Kidney (tissue), 14 donors: ENCODE data around the gene AASDHPPT. TPM values are rescaled to one million over a fixed set of nuclear protein-coding genes. Genes with fewer than 3 reads are reported as not detected.

Experiments used
- DNase-seq, 5 donors: peaks; one replicate each; pipeline ENCODE4 v3.0.0-alpha.2; 2013 to 2020
- FAIRE-seq: peaks from 2 replicates; lab custom pipeline; 2012; peaks lifted over from hg19 to GRCh38; lab: Jason Lieb, UNC
- H3K27ac ChIP-seq, 2 donors: one replicate each; pipeline ENCODE4 v1.7.0; 2013; ENCODE audit warnings: low read depth in 2 of 2, low read length in 2 of 2, inconsistent platforms in 1 of 2
- H3K27me3 ChIP-seq: one replicate; pipeline ENCODE4 v1.7.1; 2013; ENCODE audit warnings: low read length, inconsistent platforms; ENCODE audit not compliant: control insufficient read depth, insufficient read depth
- H3K36me3 ChIP-seq, 3 donors: one replicate each; pipeline versions ENCODE4 v1.7.0 to v1.7.1; 2013; ENCODE audit warnings: low read length in 3 of 3, control low read depth in 1 of 3, inconsistent platforms in 1 of 3; ENCODE audit not compliant: insufficient read depth in 3 of 3, control insufficient read depth in 2 of 3
- H3K4me1 ChIP-seq, 3 donors: one replicate each; pipeline versions ENCODE4 v1.7.0 to v1.7.1; 2013; ENCODE audit warnings: low read length in 3 of 3, inconsistent platforms in 1 of 3, low read depth in 1 of 3; ENCODE audit not compliant: control insufficient read depth in 2 of 3, insufficient read depth in 2 of 3
- H3K4me3 ChIP-seq, 3 donors: one replicate each; pipeline versions ENCODE4 v1.7.0 to v1.8.1; 2013; ENCODE audit warnings: low read length in 3 of 3, control low read depth in 1 of 3, inconsistent platforms in 1 of 3
- H3K9ac ChIP-seq, 3 donors: one replicate each; pipeline versions ENCODE4 v1.7.0 to v1.7.1; 2013; ENCODE audit warnings: low read length in 3 of 3, control low read depth in 1 of 3, inconsistent platforms in 1 of 3
- H3K9me3 ChIP-seq, 3 donors: one replicate each; pipeline versions ENCODE4 v1.7.0 to v1.7.1; 2013; ENCODE audit warnings: low read length in 3 of 3, control low read depth in 1 of 3, inconsistent platforms in 1 of 3; ENCODE audit not compliant: control insufficient read depth in 2 of 3, insufficient read depth in 1 of 3
- CTCF ChIP-seq: IDR thresholded peaks from 3 replicates; pipeline ENCODE4 v1.5.1; 2012; ENCODE audit warnings: mild to moderate bottlenecking, moderate library complexity, borderline replicate concordance; ENCODE audit not compliant: insufficient read depth; ENCODE audit errors: extremely low read depth
- intact Hi-C: fragments of 100-400 bp; cut with DNase I; formaldehyde crosslinking; loops from one replicate; pipeline ENCODE4 v1.11.1; 2022
- polyA plus RNA-seq: library from polyadenylated mRNA; stranded (reverse); fragments of 350-450 nt; fragmentation: Illumina TruSeq; extraction: RNeasy Lipid Tissue Mini Kit (QIAGEN cat#74804); gene quantifications from one replicate; pipeline ENCODE4 v1.2.3, GENCODE V29; 2014; ENCODE audit warnings: low read depth, low replicate concordance; ENCODE audit not compliant: insufficient read depth
- total RNA-seq: library from RNA; stranded (reverse); fragmentation: NEBNext Ultra II Directional; extraction: Animal tissue kit (Norgen Biotek cat#: 25700); gene quantifications from one replicate; pipeline ENCODE4 v1.2.1, GENCODE V29; 2021
- donor health status: control.
- donor health status: control.
- donor health status: control.
- donor health status: control.
- donor health status: control.
- donor health status: DM: yes; HTN: yes; CAD: no.
- donor health status: Normal renal cell carcinoma (clear cell type).

AASDHPPT gene
- total and polyA plus RNA-seq, 2 donors from 2014 or later, result 20.8 to 33.0 TPM

GRCh38 chr11:106128740-106129139 is 51.3 kb downstream of the AASDHPPT start:
- H3K4me1 ChIP-seq, result no peaks in the 10 kb centered on the region
- no peaks in the 10 kb centered on the region for H3K36me3 ChIP-seq
- no peak overlapping the region for H3K27ac ChIP-seq
- H3K4me3 ChIP-seq, result no peak overlapping the region
- H3K9ac ChIP-seq, result no peak overlapping the region
- intact Hi-C loops, result no loop called here
- no peaks in the 10 kb centered on the region for H3K9me3 ChIP-seq
- no peaks in the 10 kb centered on the region for H3K27me3 ChIP-seq
- DNase-seq, result no peak
- no peak for TF ChIP-seq CTCF
- no peak for FAIRE-seq

GRCh38 chr11:106131998-106132397 is 54.5 kb downstream of the AASDHPPT start:
- H3K36me3 ChIP-seq, result no peaks in the 10 kb centered on the region
- no peaks in the 10 kb centered on the region for H3K9me3 ChIP-seq
- no peaks in the 10 kb centered on the region for H3K27me3 ChIP-seq
- no peaks in the 10 kb centered on the region for H3K4me1 ChIP-seq
- H3K4me3 ChIP-seq, result no peak overlapping the region
- H3K9ac ChIP-seq, result no peak overlapping the region
- no peak for DNase-seq
- intact Hi-C loops, result no loop called here
- no peak overlapping the region for H3K27ac ChIP-seq
- TF ChIP-seq CTCF, result no peak
- no peak for FAIRE-seq

- DNase-seq (no peak), FAIRE-seq (no peak)
- intact Hi-C loops, result no loop called here
- no peaks in the 10 kb centered on the region for H3K27me3 ChIP-seq
- no peaks in the 10 kb centered on the region for H3K36me3 ChIP-seq
- H3K4me1 ChIP-seq, result no peaks in the 10 kb centered on the region
- H3K9me3 ChIP-seq, result no peaks in the 10 kb centered on the region
- H3K9ac ChIP-seq, result no peak overlapping the region
- no peak overlapping the region for H3K27ac ChIP-seq
- no peak for TF ChIP-seq CTCF
- H3K4me3 ChIP-seq, result no peak overlapping the region
These were observed 55.3 kb downstream of the AASDHPPT start for GRCh38 chr11:106132582-106133354.
